Peyer's patch (tissue), 4 donors: ENCODE results near the gene INTS11. TPM values are rescaled to one million over a fixed set of nuclear protein-coding genes. Genes with fewer than 3 reads are reported as not detected.
A peak's percentile ranks its signal among the peaks of the same experiment; 100 is the strongest.

Experiments
- DNase-seq, 3 donors: peaks; one replicate each; pipeline ENCODE4 v3.0.0-alpha.2; 2017 to 2019
- H3K27ac ChIP-seq, 4 donors: fragments of 200-600 bp; sonication (generic); one replicate each; pipeline ENCODE4 v1.5.1; 2016 to 2019
- H3K27me3 ChIP-seq, 2 donors: fragments of 200-600 bp; sonication (generic); one replicate each; pipeline ENCODE4 v1.5.1; 2019
- H3K36me3 ChIP-seq, 3 donors: fragments of 200-600 bp; sonication (generic); one replicate each; pipeline ENCODE4 v1.5.1; 2016 to 2019
- H3K4me1 ChIP-seq, 4 donors: fragments of 200-600 bp; sonication (generic); one replicate each; pipeline ENCODE4 v1.5.1; 2016 to 2019
- H3K4me3 ChIP-seq, 4 donors: fragments of 200-600 bp; sonication (generic); 1 replicate in 3 of 4; 2 replicates in 1 of 4; pipeline ENCODE4 v1.5.1; 2016 to 2019; ENCODE audit warnings: mild to moderate bottlenecking in 1 of 4
- H3K9me3 ChIP-seq, 4 donors: fragments of 200-600 bp; sonication (generic); one replicate each; pipeline ENCODE4 v1.5.1; 2016 to 2019; ENCODE audit warnings: mild to moderate bottlenecking in 1 of 4
- POLR2A ChIP-seq, 2 donors: fragments of 450-650 bp; IDR thresholded peaks; one replicate each; pipeline ENCODE4 v1.5.1; 2017; ENCODE audit warnings: antibody characterized with exemption in 2 of 2, mild to moderate bottlenecking in 2 of 2, moderate library complexity in 2 of 2
- total RNA-seq, 4 donors: library from RNA; depleted of rRNA; stranded (reverse); fragments of >200 nt; gene quantifications; one replicate each; pipeline ENCODE4 v1.1.0, GENCODE V29; 2016
- TF ChIP-seq, protein P1 (sequence below), 6 experiments: fragments of 450-650 bp in 4 of 6; fragments of 200-600 bp in 2 of 6; sonication (generic) in 1 of 6; IDR thresholded peaks; one replicate each; pipeline ENCODE4 v1.5.1; 2017 to 2019; ENCODE audit warnings: antibody characterized with exemption in 6 of 6, mild to moderate bottlenecking in 3 of 6, moderate library complexity in 1 of 6

INTS11 gene
- total RNA-seq, 4 donors from 2014 or later: 146 to 359 (median 273) TPM

- H3K4me1 ChIP-seq: peaks cover 2 to 69% (median 22%) of the 10 kb centered on the region in 4 donors
- peaks cover 0 to 8% (median 0%) of the 10 kb centered on the region in 3 donors for H3K36me3 ChIP-seq
- TF ChIP-seq, protein P1, sequence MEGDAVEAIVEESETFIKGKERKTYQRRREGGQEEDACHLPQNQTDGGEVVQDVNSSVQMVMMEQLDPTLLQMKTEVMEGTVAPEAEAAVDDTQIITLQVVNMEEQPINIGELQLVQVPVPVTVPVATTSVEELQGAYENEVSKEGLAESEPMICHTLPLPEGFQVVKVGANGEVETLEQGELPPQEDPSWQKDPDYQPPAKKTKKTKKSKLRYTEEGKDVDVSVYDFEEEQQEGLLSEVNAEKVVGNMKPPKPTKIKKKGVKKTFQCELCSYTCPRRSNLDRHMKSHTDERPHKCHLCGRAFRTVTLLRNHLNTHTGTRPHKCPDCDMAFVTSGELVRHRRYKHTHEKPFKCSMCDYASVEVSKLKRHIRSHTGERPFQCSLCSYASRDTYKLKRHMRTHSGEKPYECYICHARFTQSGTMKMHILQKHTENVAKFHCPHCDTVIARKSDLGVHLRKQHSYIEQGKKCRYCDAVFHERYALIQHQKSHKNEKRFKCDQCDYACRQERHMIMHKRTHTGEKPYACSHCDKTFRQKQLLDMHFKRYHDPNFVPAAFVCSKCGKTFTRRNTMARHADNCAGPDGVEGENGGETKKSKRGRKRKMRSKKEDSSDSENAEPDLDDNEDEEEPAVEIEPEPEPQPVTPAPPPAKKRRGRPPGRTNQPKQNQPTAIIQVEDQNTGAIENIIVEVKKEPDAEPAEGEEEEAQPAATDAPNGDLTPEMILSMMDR (IDR thresholded peaks at IDR 0.05): no peak
- no peak for TF ChIP-seq POLR2A (IDR thresholded peaks at IDR 0.05)
- no peak for DNase-seq
- H3K27ac ChIP-seq: peak overlapping the region in 2 of 4 donors; percentile 85 to 92
- peak overlapping the region in 3 of 4 donors; percentile 29 to 55 (median 42) for H3K4me3 ChIP-seq
- peaks cover 0 to 10% of the 10 kb centered on the region in 2 donors for H3K27me3 ChIP-seq
- H3K9me3 ChIP-seq: no peaks in the 10 kb centered on the region
Observed at GRCh38 chr1:1354271-1355247, 30.1 kb upstream of the INTS11 start.

DNA sequence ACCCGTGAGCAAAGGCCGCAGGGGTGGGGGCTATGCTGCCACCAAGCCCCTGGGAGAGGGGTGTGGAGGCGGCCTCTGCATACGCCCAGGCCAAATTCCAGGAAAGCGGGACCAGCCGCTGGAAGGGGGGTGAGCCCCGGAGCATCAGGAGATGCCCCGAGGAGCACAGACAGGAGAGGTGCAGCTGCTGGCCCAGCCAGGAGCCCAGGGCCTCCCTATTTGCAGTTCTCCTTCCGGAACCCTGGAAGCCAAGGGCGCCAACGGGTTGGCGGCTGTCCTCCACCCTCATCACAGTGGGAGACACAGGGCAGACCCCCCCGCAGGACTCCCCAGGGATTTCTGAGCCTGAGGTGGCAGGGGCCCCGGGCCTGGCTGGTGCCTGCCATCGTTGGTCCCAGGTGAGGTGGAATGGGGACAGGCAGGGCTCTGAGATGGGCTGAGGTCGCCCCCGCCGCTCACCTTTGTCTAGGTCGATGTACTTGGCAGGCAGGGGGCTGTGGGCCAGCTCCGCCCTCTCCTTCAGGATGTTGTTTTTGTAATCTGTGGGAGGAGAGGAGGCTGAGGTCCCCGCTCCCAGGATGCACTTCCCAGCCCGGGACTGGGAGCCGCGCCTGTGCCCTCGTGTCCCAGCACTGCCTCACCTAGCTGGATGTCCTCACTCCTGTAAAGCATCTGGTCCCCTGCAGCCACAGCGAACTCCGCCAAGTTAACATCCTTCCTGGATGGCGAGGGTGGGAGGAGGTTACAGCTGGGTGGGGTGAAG, 29.1 kb upstream of the INTS11 start:
- Histone ChIP-seq H3K27ac (no peak overlapping the region), H3K36me3 (peaks cover 0 to 8% (median 0%) of the 10 kb centered on the region in 3 donors), H3K27me3 (peaks cover 0 to 10% of the 10 kb centered on the region in 2 donors), H3K4me1 (peaks cover 2 to 60% (median 20%) of the 10 kb centered on the region in 4 donors), H3K9me3 (no peaks in the 10 kb centered on the region), H3K4me3 (no peak overlapping the region)
- TF ChIP-seq, protein P1 (IDR thresholded peaks at IDR 0.05): no peak
- TF ChIP-seq POLR2A (IDR thresholded peaks at IDR 0.05): no peak
- no peak for DNase-seq

DNA sequence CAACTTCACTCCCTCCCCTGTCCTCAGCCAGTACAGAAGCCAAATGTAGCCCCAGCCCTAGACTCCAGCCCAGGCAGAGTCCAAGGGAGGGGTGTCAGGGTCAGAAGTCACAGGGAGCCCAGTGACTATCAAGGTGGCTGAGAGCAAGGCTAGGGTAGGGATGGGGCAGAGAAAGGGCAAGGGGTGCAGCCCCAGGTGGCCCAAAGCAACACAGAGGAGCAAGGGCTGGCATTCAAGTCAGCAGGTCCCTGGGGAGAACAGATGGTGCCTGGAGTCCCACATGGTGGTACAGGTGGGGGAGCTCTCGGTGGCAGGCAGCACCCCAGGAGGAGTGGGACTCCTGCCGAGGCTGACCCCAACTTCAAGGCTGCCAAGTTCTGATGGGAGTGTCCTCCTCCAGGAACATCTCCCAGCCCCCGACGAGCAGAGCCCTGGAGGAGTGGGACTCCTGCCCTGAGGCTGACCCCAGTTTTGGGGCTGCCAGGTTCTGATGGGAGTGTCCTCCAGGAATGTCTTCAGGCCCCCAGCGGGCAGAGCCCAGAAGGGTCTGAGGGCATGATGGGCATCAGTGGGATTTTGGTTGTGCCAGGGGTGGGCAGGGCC, 28.4 kb upstream of the INTS11 start:
- Histone ChIP-seq H3K27me3 (peaks cover 0 to 10% of the 10 kb centered on the region in 2 donors), H3K36me3 (peaks cover 0 to 8% (median 0%) of the 10 kb centered on the region in 3 donors), H3K9me3 (no peaks in the 10 kb centered on the region), H3K4me1 (peaks cover 2 to 61% (median 24%) of the 10 kb centered on the region in 4 donors), H3K27ac (peak overlapping the region in 1 of 4 donors; percentile 39), H3K4me3 (no peak overlapping the region)
- TF ChIP-seq POLR2A (IDR thresholded peaks at IDR 0.05): no peak
- TF ChIP-seq, protein P1 (IDR thresholded peaks at IDR 0.05): no peak
- no peak for DNase-seq

DNA sequence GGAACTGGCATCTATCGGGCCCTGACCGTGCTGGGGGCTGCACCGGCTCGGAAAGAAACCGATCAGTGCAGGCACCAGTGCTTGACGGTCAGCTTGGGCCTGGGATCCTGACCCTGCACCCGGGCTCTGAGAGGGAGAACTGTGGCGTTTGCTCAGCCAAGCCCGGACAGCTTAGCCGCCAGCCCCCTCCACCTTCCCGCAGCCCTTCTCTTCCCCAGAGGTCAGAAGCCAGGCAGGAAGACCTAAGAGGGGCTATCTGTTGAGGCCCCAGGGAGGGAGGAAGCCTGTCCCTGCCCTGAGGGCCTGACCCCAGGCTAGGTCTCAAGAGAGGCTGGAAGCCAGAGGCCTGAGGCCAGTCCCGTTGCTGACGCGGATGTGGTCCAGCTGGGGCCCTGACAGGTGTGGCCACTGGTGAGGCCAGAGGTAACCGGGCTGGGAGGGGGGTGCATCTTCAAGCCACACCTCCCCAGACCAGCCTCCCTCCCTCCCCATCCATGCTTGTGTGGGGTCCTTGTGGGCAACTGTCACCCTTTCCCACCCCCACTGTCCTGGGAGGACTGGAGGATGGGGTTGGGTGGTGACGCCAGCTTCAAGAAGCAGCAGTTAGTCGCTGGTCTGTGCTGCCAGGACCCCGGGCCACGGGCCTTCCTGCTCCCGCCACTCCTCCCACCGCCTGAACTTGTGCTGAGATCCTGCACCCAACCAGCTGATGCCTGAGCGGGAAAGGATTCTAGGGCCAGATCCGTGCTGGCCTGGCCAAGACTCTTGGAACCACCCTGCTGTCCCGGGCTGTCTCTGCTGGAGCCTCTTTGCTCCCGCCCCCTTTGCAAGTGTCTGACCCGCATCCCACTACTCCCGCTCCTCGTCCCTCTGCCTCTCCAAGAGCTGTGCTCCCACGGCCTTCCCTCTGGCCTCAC, 27.3 kb upstream of the INTS11 start:
- no peak overlapping the region for H3K4me3 ChIP-seq
- no peak for DNase-seq

More for the DNA sequence above, 27.3 kb upstream of the INTS11 start:
- Histone ChIP-seq H3K27ac (peak overlapping the region in 3 of 4 donors; percentile 12 to 53 (median 52)), H3K36me3 (peaks cover 0 to 8% (median 0%) of the 10 kb centered on the region in 3 donors), H3K27me3 (peaks cover 0 to 10% of the 10 kb centered on the region in 2 donors), H3K4me1 (peaks cover 2 to 71% (median 28%) of the 10 kb centered on the region in 4 donors), H3K9me3 (no peaks in the 10 kb centered on the region)
- no peak for TF ChIP-seq POLR2A (IDR thresholded peaks at IDR 0.05)
- TF ChIP-seq, protein P1 (IDR thresholded peaks at IDR 0.05): no peak
